ENCODE results near the gene AGPAT4. TPM values are rescaled to one million over a fixed set of nuclear protein-coding genes. Genes with fewer than 3 reads are reported as not detected.

AGPAT4 gene
- total RNA-seq, 6 experiments from 2014 or later = 0.42 to 1.7 (median 0.78) TPM

DNA sequence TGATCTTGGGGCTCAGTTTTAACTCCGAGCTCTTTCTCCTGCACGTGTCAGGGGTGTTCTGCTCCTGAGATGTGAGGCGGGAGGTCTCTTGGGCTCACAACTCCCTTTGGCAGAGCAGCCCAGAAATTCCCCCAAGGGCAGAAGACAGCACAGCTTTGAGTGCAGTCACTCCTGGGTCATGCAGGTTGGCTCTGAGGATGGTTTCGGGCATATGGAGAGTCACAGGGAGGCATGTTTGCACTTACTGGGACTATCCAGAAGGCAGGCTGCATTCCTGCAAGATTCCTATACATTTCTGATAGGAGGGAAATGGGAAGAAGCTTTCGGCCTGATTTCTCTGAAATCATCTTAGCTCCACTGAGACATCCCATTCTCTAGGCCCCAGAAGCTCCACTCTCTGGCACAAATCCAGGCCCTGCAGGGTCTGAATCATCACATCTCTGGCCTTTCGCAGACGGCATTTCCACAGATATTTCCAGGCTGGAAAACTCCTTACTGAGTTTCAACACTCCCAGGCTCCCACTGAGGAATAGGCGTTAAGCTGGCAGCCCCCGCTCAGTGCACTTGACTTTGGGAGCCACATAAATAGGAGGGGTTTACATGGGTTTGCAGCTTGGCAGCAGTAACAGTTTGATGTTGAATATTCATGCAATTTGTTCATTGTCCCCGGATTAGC is 39.7 kb downstream of the AGPAT4 start:
- no peak for TF ChIP-seq POLR2A (IDR thresholded peaks at IDR 0.05)
- TF ChIP-seq, protein P1, sequence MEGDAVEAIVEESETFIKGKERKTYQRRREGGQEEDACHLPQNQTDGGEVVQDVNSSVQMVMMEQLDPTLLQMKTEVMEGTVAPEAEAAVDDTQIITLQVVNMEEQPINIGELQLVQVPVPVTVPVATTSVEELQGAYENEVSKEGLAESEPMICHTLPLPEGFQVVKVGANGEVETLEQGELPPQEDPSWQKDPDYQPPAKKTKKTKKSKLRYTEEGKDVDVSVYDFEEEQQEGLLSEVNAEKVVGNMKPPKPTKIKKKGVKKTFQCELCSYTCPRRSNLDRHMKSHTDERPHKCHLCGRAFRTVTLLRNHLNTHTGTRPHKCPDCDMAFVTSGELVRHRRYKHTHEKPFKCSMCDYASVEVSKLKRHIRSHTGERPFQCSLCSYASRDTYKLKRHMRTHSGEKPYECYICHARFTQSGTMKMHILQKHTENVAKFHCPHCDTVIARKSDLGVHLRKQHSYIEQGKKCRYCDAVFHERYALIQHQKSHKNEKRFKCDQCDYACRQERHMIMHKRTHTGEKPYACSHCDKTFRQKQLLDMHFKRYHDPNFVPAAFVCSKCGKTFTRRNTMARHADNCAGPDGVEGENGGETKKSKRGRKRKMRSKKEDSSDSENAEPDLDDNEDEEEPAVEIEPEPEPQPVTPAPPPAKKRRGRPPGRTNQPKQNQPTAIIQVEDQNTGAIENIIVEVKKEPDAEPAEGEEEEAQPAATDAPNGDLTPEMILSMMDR (IDR thresholded peaks at IDR 0.05) = no peak
- DNase-seq = no peak
- H3K27ac ChIP-seq = no peak overlapping the region
- no peaks in the 10 kb centered on the region for H3K9me3 ChIP-seq
- intact Hi-C loops (cut with DNase I) = no loop called here
- H3K36me3 ChIP-seq = no peaks in the 10 kb centered on the region
- no peaks in the 10 kb centered on the region for H3K27me3 ChIP-seq
- H3K4me1 ChIP-seq = no peaks in the 10 kb centered on the region
- WGBS (ENCODE audit: insufficient coverage, low coverage, low lambda C conversion rate, missing lambda C conversion rate) = 64% methylated on average over 8 of the region's 10 CpGs
- no peak overlapping the region for H3K4me3 ChIP-seq
- ATAC-seq = peak in 1 of 4 donors; percentile 45

DNA sequence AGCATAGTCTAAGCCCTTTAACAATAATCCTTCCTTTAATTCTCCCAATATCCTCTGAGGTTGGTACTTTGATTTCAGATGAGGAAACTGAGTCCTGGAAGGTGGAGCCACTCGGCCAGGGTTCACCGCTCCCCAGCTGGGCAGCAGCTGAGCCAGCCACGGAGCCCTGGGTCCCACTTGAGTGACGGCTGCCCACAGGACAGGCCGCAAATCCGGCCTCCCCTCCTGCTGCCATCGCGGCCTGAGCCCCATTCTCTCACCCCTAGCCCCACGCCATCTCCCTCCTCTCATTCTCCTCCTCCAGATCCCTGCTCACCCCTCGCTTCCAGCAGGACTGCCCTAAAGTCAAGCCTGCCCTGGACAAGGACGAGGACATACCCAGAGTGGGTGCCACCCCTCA is 41.4 kb downstream of the AGPAT4 start:
- Histone ChIP-seq H3K27ac (no peak overlapping the region), H3K27me3 (no peaks in the 10 kb centered on the region), H3K4me3 (no peak overlapping the region), H3K9me3 (no peaks in the 10 kb centered on the region), H3K4me1 (no peaks in the 10 kb centered on the region), H3K36me3 (no peaks in the 10 kb centered on the region)
- DNase-seq (no peak), ATAC-seq (no peak)
- no peak for TF ChIP-seq POLR2A (IDR thresholded peaks at IDR 0.05)
- TF ChIP-seq, protein P1 (IDR thresholded peaks at IDR 0.05) = no peak
- 70% methylated on average over 3 of the region's 11 CpGs for WGBS (ENCODE audit: insufficient coverage, low coverage, low lambda C conversion rate, missing lambda C conversion rate)
- intact Hi-C loops (cut with DNase I) = no loop called here

DNA sequence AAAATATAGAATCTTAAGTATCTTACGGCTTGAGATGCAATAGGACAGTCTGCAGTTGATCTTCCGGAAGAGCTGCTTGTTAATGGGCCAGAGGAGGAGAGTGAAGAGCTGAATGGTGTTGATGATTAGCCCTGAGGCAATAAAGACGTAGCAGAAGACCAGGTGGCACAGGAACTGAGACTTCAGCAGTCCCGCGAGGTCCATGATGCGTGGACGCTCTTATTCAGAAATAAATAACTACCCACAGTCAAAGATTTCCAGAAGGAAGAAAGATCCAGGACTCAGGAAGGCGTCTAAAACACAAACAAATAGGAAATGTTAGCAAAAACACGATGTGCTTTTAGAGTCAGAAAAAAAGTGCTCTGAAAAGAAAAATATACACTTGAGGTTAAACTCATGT is 41.9 kb downstream of the AGPAT4 start:
- Histone ChIP-seq H3K36me3 (no peaks in the 10 kb centered on the region), H3K9me3 (no peaks in the 10 kb centered on the region), H3K27ac (no peak overlapping the region), H3K4me3 (no peak overlapping the region), H3K4me1 (no peaks in the 10 kb centered on the region), H3K27me3 (no peaks in the 10 kb centered on the region)
- no peak for ATAC-seq
- TF ChIP-seq POLR2A (IDR thresholded peaks at IDR 0.05) = no peak
- TF ChIP-seq, protein P1 (IDR thresholded peaks at IDR 0.05) = no peak
- WGBS (ENCODE audit: insufficient coverage, low coverage, low lambda C conversion rate, missing lambda C conversion rate) = 82% methylated on average over 7 of the region's 9 CpGs
- intact Hi-C loops (cut with DNase I) = no loop called here
- no peak for DNase-seq

DNA sequence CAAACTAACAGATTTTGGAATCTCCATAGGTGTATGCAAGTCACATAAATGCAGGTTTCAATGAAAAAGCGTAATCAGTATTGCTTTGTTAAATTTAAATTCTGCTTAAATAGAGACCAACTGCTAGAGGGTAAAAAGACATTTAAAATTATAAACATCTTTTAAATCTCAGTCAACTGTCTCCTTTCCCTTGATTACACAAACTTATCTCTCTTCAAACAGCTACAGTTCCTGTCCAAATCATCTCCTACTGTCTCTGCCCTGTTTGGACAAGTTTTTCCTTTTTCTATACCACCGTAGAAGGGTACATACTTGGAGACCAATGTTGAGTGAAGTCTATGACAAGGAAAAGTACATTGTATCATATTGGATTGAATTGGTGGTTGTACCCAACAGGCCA is 43.5 kb downstream of the AGPAT4 start:
- DNase-seq (no peak), ATAC-seq (no peak)
- Histone ChIP-seq H3K9me3 (no peaks in the 10 kb centered on the region), H3K27me3 (no peaks in the 10 kb centered on the region), H3K36me3 (no peaks in the 10 kb centered on the region), H3K4me1 (no peaks in the 10 kb centered on the region), H3K4me3 (no peak overlapping the region), H3K27ac (no peak overlapping the region)
- WGBS (ENCODE audit: insufficient coverage, low coverage, low lambda C conversion rate, missing lambda C conversion rate) = 66% methylated on average over 2 of the region's 2 CpGs
- TF ChIP-seq, protein P1 (IDR thresholded peaks at IDR 0.05) = no peak
- TF ChIP-seq POLR2A (IDR thresholded peaks at IDR 0.05) = no peak
- intact Hi-C loops (cut with DNase I) = no loop called here
